ENCODE data around the gene NECTIN2. TPM values are rescaled to one million over a fixed set of nuclear protein-coding genes. Genes with fewer than 3 reads are reported as not detected.

Gene NECTIN2
- total RNA-seq, 1 donor, result 22.1 TPM

GRCh38 chr19:44847144-44848035, 1.3 kb downstream of the NECTIN2 start:
- TF ChIP-seq CTCF (IDR thresholded peaks at IDR 0.05; ENCODE audit: insufficient read depth, low read length), result no peak

GRCh38 chr19:44848036-44848811, 2.1 kb downstream of the NECTIN2 start:
- peak overlapping the region; percentile 91 for H3K4me3 ChIP-seq (ENCODE audit: low read depth, low read length)
- no peak for TF ChIP-seq CTCF (IDR thresholded peaks at IDR 0.05; ENCODE audit: insufficient read depth, low read length)
- peak; percentile 49 for DNase-seq (ENCODE audit: low read depth)

More at GRCh38 chr19:44847144-44848035, 1.3 kb downstream of the NECTIN2 start:
- H3K4me3 ChIP-seq (ENCODE audit: low read depth, low read length), result peak overlapping the region; percentile 91
- DNase-seq (ENCODE audit: low read depth), result peak; percentile 40

- peak overlapping the region; percentile 91 for H3K4me3 ChIP-seq (ENCODE audit: low read depth, low read length)
- DNase-seq (ENCODE audit: low read depth), result no peak
- TF ChIP-seq CTCF (IDR thresholded peaks at IDR 0.05; ENCODE audit: insufficient read depth, low read length), result no peak
Observed at GRCh38 chr19:44848812-44849447, 2.8 kb downstream of the NECTIN2 start.

GRCh38 chr19:44850641-44851109, 4.6 kb downstream of the NECTIN2 start:
- DNase-seq (ENCODE audit: low read depth), result no peak
- no peak overlapping the region for H3K4me3 ChIP-seq (ENCODE audit: low read depth, low read length)
- TF ChIP-seq CTCF (IDR thresholded peaks at IDR 0.05; ENCODE audit: insufficient read depth, low read length), result no peak

GRCh38 chr19:44851427-44851826, 5.3 kb downstream of the NECTIN2 start:
- no peak for TF ChIP-seq CTCF (IDR thresholded peaks at IDR 0.05; ENCODE audit: insufficient read depth, low read length)
- H3K4me3 ChIP-seq (ENCODE audit: low read depth, low read length), result no peak overlapping the region
- DNase-seq (ENCODE audit: low read depth), result no peak

- no peak for TF ChIP-seq CTCF (IDR thresholded peaks at IDR 0.05; ENCODE audit: insufficient read depth, low read length)
- H3K4me3 ChIP-seq (ENCODE audit: low read depth, low read length), result no peak overlapping the region
- DNase-seq (ENCODE audit: low read depth), result no peak
Observed at GRCh38 chr19:44855606-44856005, 9.5 kb downstream of the NECTIN2 start.

All from fibroblast of the aortic adventitia (primary cell).